SW 1271 (cell line): ENCODE results near the gene FZD4.
"Not testable (repeated sequence)": the region's sequence is repeated elsewhere in the genome, so short reads cannot be mapped to it uniquely, and the experiment has no call there.

Experiments
- DNase-seq, 2 experiments: peaks; one replicate each; lab custom pipeline; 2025; lab: John Stamatoyannopoulos, UW

FZD4 gene

DNA sequence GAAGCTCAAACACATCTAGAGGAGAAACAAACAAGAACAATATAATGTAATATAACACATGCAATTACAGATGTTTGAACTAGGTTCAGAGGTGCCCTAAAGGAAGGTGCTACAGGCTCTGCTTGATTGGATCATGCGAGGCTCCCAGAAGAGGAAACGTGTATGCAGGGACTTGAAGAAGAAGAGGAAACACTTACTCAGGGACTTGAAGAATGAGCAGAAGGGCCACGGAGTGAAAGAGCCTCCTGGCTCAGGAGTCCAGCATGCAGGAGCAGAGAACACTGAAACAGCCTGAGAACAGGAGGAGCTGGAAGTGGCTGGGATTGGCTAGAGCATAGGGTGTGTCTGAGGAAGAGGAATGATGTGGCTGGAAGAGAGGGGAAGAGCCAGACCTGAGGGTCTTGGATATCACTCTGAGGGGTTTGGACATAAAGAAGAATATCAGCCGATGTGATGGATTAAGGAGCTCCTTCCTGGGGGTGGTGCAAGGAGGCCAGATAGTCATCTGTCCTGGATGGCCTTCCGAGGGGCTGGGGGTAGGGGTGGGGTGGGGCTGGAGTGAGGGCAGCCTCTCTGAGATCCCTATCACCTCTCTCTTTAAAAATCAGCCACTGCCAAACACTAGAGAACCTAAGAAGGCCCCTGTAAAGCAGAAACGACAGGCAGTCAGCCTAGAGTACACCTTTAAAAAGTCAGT, 16.8 kb downstream of the FZD4 start:
- no peak for DNase-seq

DNA sequence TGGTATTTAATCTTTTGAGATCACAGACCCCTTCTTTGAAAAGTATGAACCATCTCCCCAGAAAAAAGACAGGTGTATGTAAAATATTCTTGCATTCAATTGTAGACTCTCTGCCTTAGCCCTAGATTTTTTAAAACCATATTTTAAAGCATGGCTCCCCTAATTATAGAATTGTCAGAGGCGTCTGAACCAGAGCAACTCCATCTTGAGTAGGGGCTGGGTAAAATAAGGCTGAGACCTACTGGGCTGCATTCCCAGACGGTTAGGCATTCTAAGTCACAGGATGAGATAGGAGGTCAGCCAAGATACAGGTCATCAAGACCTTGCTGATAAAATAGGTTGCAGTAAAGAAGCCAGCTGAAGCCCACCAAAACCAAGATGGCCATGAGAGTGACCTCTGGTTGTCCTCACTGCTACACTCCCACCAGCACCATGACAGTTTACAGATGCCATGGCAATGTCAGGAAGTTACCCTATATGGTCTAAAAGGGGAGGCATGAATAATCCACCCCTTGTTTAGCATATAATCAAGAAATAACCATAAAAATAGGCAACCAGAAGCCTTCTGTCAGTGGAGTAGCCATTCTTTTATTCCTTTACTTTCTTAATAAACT, 17.9 kb downstream of the FZD4 start:
- DNase-seq, result not testable (repeated sequence)

DNA sequence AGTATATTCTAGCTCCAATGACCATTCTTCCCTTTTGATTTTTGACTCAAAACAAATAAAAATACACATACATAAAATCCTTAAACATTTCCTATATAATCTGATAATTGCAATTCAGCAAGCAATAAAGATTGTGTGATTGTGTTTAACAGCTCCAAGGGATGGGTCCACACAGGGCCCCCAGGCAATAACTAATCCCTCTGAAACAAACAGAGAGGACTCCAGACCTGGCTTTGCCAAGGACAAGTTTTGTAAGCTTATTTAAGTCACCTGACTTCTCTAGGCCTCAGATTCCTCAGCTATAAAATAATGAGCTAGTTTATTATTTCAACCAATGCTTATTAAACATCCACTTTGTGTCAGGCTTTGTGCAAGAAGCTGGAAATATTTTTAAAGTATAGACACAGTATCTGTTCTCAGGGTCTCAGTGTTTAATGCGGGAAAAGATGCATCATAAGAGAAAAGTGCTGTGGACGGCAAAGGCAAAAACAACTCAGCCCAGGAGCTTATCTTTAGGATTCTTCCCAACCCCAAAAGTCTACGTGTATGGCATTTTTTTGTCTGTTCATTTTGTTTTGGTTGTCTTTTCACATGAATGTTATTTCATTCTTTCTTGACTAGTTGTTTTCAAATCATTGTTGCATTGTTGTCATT, 20.1 kb downstream of the FZD4 start:
- no peak for DNase-seq

DNA sequence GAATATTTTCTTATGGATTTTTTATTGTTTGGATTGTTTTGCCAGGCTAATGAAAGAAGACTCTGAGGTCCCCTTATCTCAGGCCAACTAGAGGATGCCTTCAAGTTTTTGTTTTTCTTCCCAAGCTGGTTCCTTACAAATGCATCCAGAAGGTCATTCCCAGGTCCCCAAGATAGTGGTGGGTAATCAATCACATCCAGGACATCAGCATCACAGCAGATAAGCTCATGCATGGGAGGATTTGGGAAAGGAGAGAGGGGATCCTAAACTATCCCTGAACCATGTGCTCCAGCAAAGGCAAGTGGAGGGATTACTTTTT, 20.7 kb downstream of the FZD4 start:
- DNase-seq, result no peak

DNA sequence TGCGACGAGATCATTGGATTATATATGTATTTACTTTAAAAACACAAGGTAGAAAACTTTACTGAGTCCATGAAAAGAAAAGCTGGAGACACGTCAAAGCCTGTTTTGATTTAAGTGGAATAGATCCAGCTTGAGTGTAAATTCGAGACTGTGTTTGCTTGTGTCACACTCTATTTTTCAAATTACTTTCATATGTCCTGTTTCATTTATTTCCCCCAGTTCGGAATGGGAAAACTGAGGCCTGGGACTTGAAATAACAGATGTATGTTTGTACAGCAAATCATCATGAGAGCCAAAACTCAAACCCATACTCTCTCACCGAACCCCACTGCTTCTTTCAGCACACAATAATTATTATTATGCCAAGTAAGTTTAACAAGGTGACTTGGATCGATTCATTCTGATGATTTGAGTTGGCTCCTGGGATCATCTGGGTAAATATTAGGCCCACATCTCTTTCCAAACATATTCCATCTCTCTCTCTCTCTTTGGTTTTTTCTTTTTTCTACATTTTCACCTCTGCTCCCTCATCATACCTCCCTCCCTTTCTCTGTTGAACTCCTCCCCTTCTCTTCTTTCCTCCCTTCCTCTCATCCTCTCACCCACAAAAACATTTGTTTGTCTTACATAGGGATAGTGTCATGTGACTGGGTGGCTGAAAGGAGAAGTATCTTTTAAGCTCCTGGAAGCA, 21.2 kb downstream of the FZD4 start:
- no peak for DNase-seq

DNA sequence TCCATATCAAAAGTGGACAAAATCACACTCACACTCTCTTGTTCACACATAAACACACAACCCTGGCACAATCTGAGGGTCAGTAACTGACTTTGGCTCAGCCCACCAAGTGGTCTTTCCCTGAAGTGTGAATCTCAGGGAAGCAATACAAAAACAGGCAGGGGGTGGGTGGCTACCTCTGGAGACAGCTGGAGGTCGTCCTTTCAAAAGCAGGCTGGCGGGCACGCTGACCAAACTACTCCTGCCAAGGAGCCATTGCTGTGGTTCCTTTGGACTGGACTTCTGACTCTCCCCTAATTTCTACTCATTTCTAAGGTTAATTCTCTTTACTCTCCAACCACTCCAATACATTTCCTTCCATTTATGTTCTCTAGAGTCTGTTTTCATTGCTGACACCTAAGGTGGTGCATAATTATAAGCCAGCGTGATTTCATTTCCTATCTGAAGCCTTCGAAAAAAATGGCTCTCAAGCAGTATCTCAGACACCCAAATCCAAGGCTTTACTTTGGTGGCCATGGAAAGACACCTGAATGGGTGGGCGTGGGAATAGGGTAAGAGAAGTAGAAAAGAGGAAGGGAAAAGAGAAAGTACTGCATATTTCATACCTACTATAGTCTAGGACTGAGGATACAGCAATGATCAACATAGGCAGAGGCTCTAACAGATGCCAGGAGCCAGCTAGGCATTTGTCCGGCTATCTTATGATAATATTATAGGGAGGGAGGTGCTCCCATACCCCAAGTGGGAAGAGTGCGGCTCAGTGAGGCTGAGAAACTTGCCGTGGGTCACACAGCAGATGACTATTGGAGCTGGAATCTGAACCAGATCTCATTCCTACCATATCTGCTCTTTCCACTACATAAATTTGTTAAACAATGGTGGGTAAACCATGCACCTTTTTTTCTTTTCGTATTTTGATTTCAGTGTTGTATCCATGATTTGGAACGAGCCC, 22.0 kb downstream of the FZD4 start:
- DNase-seq, result no peak

DNA sequence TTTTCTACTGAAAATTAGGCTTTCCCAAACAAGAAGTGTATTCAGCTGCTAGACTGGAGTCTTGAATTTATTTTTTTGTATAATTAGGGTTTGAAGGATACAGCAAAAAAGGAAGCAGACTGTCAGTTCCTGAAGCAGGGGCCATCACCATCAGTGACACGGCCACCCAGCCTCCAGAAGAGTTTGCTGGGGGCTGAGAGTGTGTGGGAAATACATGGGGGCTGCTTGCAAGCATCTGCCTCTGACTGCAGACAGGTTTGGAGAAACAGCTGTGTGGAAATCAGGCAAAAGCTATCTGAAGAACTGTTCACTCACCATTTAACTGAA, 23.0 kb downstream of the FZD4 start:
- no peak for DNase-seq

DNA sequence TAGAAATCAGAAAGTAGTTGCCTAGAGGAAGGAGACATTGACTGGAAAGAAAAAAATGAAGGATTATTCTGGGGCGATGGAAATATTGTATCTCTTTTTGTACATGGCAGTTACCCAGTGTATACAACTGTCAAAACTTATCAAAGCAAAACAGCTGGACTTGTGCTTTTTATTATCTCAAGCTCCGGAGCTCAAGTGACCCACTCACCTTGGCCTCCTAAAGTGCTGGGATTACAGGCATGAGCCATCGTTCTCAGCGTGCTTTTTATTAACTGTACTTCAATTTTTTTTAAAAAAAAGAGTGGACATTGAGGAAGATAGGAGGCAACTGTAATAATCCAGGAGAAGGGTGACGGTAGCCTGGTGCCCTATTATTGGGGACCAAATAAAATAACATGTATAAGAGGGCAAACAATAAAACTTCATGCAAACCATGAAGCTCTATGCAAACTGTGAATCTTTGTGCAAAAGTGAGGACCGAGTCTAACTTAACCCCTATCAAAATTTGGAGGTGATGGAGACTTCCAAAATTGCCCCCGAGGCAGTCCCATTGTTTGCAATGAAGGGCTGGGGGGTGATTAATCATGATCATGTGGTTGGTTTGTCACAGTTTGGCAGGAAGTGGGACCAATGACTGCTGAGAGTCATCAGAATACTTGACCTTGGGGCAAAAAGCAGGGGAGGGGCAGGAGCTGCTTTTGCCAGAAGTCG, 23.5 kb downstream of the FZD4 start:
- no peak for DNase-seq

DNA sequence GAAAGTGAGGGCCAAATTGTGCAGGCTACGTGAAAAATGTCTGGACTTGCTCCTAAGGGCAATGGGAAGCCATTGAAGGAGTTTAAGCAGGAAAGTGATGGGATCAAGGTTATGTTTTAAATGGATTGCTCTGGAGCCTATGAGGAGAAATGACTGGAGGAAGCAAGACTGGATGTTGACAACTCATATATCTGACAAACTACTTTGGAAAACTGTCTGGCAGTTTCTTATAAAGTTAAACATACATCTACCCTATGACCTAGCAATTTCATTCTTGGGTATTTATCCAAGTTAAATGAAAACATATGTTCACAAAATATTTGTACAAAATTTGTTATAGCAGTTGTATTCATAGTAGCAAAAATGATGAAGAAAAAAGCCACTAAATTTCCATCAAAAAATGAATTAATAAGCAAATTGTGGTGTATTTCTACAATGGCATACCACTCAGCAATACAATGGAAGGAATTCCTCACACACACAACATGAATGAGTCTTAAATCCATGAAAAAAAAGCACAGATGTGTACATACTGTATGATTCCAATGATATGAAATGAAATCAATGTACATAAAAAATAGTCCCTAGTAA, 24.1 kb downstream of the FZD4 start:
- no peak for DNase-seq

DNA sequence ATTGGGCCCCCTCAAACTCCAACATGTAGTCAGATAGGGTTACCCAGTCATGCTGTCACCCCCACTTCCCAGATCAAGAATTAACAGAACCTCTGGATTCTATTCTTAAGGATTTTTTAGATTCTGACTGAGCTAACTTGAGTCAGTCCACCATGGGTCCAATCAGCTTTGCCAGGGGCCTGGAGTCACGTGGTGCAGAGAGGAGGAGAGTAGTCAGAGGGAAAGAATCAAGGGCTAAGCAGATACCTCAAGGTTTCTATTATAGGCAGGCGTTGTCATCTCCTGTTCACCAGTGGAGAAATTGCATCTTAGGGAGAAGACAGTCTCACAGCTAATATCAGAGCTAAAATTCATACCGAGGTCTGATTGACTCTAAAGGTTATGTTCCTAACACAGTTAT, 28.2 kb downstream of the FZD4 start:
- DNase-seq, result no peak

DNA sequence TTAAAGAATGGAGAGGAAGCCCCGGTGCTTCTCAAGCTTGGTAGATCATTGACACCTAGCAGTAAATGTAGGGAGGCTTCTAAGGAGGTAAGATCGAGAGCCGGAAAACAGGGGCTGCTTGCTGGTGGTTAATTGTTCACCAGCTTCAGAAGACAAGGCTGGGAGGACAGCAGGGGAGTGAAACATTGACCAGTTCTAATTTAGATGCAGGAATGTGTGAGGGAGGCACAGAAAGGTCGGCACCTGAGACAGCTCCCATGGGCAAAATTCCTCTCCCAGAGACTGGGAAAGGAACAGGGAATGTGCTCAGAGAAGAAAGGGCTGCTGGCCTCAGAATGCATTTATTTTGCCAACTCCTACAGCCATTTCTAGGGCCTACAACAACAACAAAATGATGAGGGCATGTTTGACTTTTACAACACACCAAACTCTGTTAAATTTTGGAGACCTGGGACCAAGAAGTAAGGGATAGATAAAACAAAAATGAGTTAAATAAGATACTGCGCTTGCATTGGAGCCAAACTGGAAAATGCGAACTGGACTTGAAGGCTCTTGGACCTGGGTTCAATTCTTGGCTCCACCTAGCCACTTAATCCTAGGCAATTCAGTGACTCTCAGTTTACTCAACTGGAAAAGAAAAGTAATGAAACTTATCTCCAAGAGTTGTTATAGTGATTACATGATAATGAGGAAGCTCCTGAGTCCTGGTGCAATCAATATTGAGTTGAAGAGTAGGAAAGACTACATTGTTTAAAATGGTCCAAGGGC, 31.0 kb downstream of the FZD4 start:
- DNase-seq, result no peak

DNA sequence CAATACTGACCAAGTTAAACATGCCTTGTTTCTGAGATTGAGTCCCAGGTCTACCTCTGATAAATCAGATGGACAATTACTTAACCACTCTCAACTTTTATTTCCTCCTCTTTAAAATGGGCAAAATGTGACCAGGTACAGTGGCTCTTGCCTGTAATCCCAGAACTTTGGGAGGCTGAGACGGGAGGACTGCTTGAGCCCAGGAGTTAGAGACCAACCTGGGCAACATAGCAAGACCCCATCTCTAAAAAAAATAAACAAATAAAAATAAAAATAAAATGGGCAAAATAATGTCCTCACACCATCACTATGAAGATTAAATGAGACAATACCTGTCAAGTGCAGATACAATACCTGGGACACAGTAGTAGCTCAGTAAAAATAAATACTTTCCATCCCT, 33.0 kb downstream of the FZD4 start:
- no peak for DNase-seq

DNA sequence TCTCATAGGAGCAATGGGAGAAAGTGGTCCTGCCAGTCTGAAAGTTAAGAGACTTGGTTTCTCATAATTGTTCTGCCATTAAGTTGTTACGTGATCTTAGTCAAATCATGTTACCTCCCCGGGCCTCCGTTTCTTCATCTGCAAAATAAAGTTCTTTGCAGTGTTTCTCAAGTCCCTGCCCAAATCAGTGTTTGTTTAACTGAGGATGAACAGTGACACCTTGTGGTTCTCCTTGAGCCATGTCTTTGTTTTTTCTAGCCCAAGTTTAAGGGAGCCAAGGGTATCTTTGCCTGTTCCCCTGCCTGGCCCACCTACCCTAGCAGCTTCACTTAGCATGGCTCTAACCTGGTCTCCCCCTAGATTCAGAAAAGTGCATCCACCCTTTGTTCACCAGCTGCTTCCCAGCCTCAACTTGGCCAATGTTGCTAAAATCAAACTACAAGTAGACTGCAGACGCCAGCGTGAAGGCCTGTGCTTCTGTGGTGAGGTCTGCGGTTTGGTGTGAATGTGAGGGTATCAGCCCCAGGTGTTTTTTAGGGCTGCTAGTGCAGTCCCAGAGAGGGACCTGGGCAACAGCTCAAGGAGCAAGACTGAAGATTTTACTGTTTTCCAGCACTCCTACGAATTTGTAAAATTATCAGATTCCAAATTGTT, 35.5 kb downstream of the FZD4 start:
- peak; percentile 36 to 76 for DNase-seq

DNA sequence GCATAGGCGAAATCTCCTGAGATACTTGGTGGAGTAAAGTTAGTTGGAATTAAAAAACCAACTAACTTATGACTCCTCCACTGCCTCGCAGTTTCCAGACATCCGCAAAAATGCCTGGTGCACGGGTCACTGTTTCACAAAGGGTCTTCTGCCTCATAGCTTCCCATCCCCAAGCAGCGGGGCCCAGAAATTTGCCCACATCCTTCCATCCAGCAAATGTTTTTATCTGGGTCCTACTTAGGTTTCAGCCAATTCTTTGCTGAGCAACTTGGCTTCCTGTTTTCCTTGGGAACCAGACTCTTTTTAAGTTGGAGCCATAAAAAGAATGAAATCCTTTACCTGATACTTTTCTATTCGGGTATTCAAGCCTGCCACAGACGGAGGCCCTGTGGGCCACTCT, 36.2 kb downstream of the FZD4 start:
- no peak for DNase-seq

DNA sequence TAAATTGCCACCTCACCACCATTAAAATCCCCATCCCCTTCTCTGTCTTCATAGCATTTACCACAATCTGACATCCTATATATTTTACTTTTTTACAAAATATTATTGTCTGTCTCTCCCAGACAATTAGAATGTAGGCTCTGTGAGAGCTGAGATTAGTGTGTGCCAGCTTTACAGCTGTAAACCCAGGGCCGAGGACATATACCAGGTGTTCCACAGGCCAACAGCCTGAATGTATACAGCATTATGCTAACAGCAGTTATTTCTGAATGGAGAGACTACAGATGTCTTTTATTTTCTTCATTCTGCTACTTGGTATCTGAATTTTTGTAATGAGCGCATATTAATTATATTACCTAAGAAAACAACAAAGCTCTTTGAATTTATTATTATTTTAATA, 36.7 kb downstream of the FZD4 start:
- DNase-seq, result no peak

DNA sequence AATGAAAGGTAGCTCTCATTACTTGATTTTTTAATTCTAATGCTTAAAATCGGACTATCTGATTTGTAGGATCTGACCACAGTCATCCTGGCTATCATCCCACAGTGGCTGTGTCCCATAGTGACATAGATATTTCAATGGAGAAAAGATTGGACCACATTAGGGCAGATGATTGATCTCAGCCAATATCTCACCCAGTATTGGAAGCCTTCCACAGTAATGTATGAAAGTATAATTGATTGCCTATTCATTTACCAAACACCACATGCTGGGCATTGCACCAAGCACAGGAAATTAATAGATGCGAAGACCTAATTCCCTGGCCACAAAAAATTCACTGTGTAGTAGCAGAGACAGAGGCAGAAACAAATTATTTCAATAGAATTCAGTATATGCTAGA, 37.6 kb downstream of the FZD4 start:
- DNase-seq, result no peak

DNA sequence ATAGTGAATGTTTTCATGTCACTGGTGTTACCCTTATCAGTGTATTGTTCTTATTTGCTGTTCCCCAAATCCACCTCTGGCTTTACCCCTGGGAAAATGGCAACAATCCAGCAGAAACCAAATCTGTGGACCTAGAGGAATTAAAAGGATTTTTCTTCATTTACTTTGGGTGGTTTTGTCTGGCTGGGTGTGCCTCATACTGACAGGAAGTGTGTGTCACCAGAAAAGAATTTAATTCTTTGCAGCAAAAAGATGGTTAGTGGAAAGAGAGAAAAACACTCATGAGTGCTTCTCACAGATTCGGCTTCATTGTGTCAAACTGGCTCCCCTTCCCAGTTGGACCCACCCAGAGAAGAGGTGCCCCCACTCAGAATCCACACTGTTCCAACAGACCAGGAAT, 38.9 kb downstream of the FZD4 start:
- peak; percentile 76 to 95 for DNase-seq

DNA sequence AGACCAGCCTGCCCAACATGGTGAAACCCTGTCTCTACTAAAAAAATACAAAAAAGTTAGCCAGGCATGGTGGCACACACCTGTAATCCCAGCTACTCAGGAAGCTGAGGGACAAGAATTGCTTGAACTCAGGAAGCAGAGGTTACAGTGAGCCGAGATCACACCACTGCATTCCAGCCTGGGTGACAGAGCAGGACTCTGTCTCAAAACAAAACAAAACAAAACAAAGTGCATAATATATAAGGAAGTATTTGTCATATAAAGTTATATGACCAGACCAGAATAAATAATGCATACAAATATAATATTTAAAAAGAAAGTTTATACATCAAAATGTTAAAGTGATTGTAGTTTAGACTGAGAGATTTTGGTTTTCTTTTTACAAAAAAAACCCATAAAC, 39.3 kb downstream of the FZD4 start:
- peak in 1 of 2 experiments; percentile 70 for DNase-seq

DNA sequence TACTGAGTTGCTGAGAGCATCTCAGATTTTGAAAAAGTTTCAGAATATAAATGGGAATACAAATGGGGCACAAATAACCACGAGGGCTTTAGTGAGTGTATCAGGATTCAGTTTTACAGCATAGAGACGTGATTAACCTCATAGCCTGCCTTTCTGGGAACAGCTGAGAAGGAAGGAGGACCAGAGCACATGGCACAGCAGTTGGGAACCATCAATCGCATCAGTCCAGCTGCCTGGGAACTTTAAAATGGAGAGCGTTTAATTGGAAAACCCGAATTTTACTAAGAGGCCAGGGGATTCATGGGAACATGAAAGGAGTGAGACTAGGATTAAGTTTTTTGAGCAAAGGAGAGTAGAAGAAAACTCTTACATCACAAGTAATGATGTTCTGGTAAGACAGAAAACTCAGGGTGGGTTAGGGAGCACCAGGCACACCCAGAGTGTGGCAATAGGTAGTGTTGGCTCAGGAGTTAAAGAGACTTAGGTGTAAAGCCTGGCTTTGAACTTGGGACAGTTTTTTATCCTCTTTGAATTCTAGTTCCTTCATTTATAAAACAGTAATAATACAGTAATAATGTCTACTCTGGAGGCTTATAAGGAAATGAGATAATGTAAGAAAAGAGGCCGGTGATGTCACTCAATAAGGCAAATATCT, 40.2 kb downstream of the FZD4 start:
- DNase-seq, result no peak
